ENCODE results near the gene NKD2. TPM values are rescaled to one million over a fixed set of nuclear protein-coding genes. Genes with fewer than 3 reads are reported as not detected.
A peak's percentile ranks its signal among the peaks of the same experiment; 100 is the strongest.
"Not testable (repeated sequence)": the region's sequence is repeated elsewhere in the genome, so short reads cannot be mapped to it uniquely, and the experiment has no call there.

Gene NKD2
- 2.8 TPM for total RNA-seq
- long read RNA-seq, partial matches to known transcripts: 0 of 4 reads
- long read RNA-seq, other reads (novel, unspliced or antisense): 3 of 4 reads

- DNase-seq (peak; percentile 57), ATAC-seq (ENCODE audit: poor library complexity) (peak; percentile 52)
- intact Hi-C loops (cut with DNase I): no loop called here
Observed at GRCh38 chr5:1008451-1009358, at the start of gene NKD2. TSS of gene NKD2 (plus strand) at chr5:1008802. CDS start at chr5:1009058, 256 bp downstream.

- ATAC-seq (ENCODE audit: poor library complexity) (no peak), DNase-seq (no peak)
- intact Hi-C loops (cut with DNase I): no loop called here
Observed at GRCh38 chr5:959581-960531, 48.7 kb upstream of the NKD2 start.

GRCh38 chr5:960551-960950 lies 48.1 kb upstream of the NKD2 start:
- intact Hi-C loops (cut with DNase I): no loop called here
- ATAC-seq (ENCODE audit: poor library complexity) (no peak), DNase-seq (no peak)

- ATAC-seq (ENCODE audit: poor library complexity) (no peak), DNase-seq (no peak)
Observed at GRCh38 chr5:961002-961710, 47.4 kb upstream of the NKD2 start.

GRCh38 chr5:961711-962240 lies 46.8 kb upstream of the NKD2 start:
- DNase-seq (no peak), ATAC-seq (ENCODE audit: poor library complexity) (no peak)
- intact Hi-C loops (cut with DNase I): no loop called here

More at GRCh38 chr5:961002-961710, 47.4 kb upstream of the NKD2 start:
- intact Hi-C loops (cut with DNase I): no loop called here

- intact Hi-C loops (cut with DNase I): no loop called here
- no peak for ATAC-seq (ENCODE audit: poor library complexity)
- no peak for DNase-seq
Observed at GRCh38 chr5:962386-962785, 46.2 kb upstream of the NKD2 start.

- ATAC-seq (ENCODE audit: poor library complexity): no peak
Observed at GRCh38 chr5:962801-963200, 45.8 kb upstream of the NKD2 start.

GRCh38 chr5:963310-963672 lies 45.3 kb upstream of the NKD2 start:
- ATAC-seq (ENCODE audit: poor library complexity): no peak
- no peak for DNase-seq
- intact Hi-C loops (cut with DNase I): no loop called here

More at GRCh38 chr5:962801-963200, 45.8 kb upstream of the NKD2 start:
- DNase-seq: no peak
- intact Hi-C loops (cut with DNase I): no loop called here

- peak; percentile 69 for ATAC-seq (ENCODE audit: poor library complexity)
- DNase-seq: peak; percentile 76
- intact Hi-C loops (cut with DNase I): no loop called here
Observed at GRCh38 chr5:963673-964531, 44.7 kb upstream of the NKD2 start.

- no peak for ATAC-seq (ENCODE audit: poor library complexity)
- no peak for DNase-seq
Observed at GRCh38 chr5:964821-965220, 43.8 kb upstream of the NKD2 start.

GRCh38 chr5:965604-966344 lies 42.8 kb upstream of the NKD2 start:
- intact Hi-C loops (cut with DNase I): no loop called here
- DNase-seq (no peak), ATAC-seq (ENCODE audit: poor library complexity) (no peak)

More at GRCh38 chr5:964821-965220, 43.8 kb upstream of the NKD2 start:
- intact Hi-C loops (cut with DNase I): no loop called here

GRCh38 chr5:966345-966710 lies 42.3 kb upstream of the NKD2 start:
- DNase-seq: no peak
- intact Hi-C loops (cut with DNase I): no loop called here
- ATAC-seq (ENCODE audit: poor library complexity): no peak

GRCh38 chr5:966941-967340 lies 41.7 kb upstream of the NKD2 start:
- DNase-seq: no peak
- intact Hi-C loops (cut with DNase I): no loop called here
- ATAC-seq (ENCODE audit: poor library complexity): no peak

GRCh38 chr5:968881-969280 lies 39.7 kb upstream of the NKD2 start:
- ATAC-seq (ENCODE audit: poor library complexity): peak; percentile 64
- no peak for DNase-seq
- intact Hi-C loops (cut with DNase I): no loop called here

- ATAC-seq (ENCODE audit: poor library complexity) (peak; percentile 83), DNase-seq (no peak)
- intact Hi-C loops (cut with DNase I): no loop called here
Observed at GRCh38 chr5:969408-969839, 39.2 kb upstream of the NKD2 start.

- DNase-seq; ATAC-seq (ENCODE audit: poor library complexity); intact Hi-C loops (cut with DNase I): not testable (repeated sequence)
Observed at GRCh38 chr5:972575-972974, 36.0 kb upstream of the NKD2 start.
